GM12801 (cell line): ENCODE measurements around the gene FSTL4.

ENCODE experiments used
- CTCF ChIP-seq: IDR thresholded peaks from one replicate; pipeline ENCODE4 v1.5.1; 2011; ENCODE audit warnings: control low read depth; ENCODE audit not compliant: insufficient read length; ENCODE audit errors: extremely low read depth

The FSTL4 gene

GRCh38 chr5:133392448-133392847 is 219.9 kb downstream of the FSTL4 start:
- TF ChIP-seq CTCF, result no peak

- no peak for TF ChIP-seq CTCF
These were observed 220.8 kb downstream of the FSTL4 start for GRCh38 chr5:133391354-133392136.

- no peak for TF ChIP-seq CTCF
These were observed 221.7 kb downstream of the FSTL4 start for GRCh38 chr5:133390416-133391353.

DNA sequence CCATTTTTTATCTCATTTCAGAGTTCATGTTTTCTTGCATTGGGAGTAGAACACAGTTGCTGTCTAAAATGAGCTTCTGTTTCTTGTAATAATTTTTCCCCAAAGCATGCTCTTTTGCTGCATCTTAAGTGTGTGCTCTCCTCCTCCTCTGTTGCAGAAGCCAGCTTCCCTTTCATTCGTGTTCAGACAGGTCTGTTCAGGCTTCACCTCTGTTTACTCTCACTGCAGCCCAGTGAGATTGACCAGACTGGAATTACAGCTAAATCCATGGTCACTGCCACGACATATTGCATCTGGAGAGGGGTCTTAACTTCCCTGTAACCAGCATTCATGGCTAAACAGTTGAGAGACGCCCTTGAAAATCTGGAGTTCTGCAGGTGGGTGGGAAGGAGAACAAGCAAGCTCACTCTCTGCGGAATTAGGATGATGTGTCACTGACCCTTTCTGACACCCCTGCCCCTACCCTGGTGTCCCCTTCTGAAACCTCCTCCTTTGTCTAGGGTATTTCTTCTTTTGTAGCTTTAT is 223.2 kb downstream of the FSTL4 start:
- no peak for TF ChIP-seq CTCF

DNA sequence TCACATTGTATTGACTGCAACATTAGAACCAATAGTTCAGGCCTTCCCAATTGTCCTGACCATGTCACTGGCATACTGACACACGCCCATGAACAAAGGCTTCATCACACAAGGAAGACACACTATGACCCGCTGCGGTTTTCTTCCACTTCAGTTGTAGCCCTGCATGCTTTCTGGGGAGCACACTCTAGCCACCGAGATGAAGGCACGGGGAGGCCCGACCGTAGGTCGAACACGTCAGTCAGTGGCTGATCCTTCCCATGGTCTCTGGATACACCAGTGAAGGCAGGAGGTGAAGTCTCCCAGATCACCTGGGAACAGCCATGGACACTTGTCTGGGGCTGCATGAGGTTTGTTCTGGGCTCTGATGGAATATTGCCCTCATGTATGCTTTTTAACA is 224.7 kb downstream of the FSTL4 start:
- no peak for TF ChIP-seq CTCF

DNA sequence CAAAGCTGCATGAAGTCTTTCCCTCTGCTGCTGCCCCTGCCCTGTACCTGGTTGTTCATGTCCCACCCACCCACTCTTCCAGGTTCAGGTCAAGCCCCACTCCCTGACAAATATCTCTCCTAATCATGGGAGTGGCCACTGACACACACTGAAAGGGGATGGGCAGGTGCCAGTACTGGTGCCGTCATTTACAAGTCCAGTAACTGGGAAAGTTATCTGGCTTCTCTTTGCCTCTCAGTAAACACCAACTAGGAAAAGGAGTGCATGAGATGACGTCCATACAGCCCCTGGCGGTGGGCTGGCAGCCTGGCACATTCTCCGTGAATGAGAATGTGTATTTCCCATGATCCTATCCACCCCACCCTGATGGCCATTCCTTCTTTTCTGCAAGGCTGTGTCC is 225.2 kb downstream of the FSTL4 start:
- no peak for TF ChIP-seq CTCF

- no peak for TF ChIP-seq CTCF
These were observed 225.7 kb downstream of the FSTL4 start for GRCh38 chr5:133386662-133387061.
